Stimulated activated CD4-positive, alpha-beta T cell treated with anti-CD3 and anti-CD28 coated beads, Interleukin-12 subunit alpha, Interleukin-12 subunit beta, amount 100 ng/mL, for 48 hours (primary cell): ENCODE measurements around the gene SPIB.
"Not testable (repeated sequence)": the region's sequence is repeated elsewhere in the genome, so short reads cannot be mapped to it uniquely, and the experiment has no call there.

Source experiments
- DNase-seq, 3 donors: peaks; one replicate each; pipeline ENCODE4 v3.0.0-alpha.2; 2020; ENCODE audit warnings: low read depth in 2 of 3, low spot score in 1 of 3

SPIB gene

DNA sequence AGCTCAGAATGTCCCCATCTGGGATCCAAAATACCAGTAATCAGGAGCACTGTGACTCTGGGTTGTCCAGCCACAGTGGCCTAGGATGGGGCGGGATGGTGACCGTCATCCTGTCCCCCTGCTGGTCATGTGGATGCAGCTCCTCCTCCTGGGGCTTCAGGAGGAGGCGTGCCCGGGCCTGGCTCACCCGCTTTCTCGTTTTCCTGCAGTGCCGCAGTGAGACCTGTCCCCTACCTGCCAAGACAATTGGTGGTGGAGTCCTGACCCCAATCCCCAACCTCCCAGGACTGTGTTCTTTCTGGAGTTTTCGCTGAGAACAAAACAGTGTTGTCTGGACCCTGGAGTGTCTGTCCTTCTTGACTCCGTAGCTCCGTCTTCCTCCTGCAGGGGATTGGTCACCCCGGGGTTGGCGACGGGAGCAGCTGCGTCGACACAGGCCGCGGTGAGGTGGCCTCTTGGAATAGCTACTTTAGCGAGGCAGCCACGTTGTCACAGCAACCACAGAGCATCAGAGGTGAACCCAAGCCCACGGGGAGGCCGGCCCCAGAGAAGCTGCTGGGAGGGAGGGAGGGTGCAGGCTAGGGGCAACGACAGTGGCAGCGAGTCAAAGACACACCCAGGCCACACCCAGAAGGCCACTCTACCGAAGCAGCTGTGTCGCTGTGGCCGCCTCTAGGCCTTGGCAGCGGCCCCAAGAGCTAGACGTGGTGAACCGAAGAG is 47.4 kb downstream of the SPIB start:
- no peak for DNase-seq

DNA sequence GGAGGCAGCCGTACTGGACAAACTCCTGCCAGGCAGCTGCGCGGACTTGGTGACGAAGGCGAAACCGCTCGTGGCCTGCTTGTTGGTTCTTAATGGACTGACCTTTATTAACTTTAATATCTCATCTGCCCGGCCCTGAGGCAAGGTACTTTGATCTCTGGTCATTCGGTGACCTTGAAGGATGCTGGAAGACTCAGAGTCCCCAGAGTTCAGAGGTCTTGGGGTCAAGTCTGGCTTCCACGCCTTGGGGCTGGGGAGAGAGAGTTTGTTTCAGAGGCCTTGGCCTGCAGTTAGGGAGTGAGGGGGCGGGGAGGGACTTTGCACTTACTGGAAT is 47.9 kb downstream of the SPIB start:
- no peak for DNase-seq

DNA sequence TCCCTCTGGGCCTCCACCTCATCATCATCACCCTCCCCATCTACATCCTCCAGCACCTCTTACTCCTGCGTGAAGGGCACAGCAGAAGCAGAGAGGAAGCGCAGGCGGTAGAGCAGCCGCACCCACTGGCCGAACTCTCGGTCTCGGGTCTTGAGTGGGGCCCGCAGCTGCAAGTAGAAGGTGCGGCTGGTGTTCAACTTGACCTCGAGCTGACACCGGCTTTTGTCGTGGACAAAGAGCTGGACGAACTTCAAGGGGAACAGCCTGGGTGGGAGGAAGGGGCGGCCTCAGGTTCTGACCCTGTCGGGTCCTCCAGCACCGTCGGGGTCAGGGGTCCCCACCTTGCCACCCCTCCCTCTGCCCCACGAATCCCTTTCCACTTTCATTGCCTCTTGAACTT is 48.8 kb downstream of the SPIB start:
- DNase-seq, result no peak

DNA sequence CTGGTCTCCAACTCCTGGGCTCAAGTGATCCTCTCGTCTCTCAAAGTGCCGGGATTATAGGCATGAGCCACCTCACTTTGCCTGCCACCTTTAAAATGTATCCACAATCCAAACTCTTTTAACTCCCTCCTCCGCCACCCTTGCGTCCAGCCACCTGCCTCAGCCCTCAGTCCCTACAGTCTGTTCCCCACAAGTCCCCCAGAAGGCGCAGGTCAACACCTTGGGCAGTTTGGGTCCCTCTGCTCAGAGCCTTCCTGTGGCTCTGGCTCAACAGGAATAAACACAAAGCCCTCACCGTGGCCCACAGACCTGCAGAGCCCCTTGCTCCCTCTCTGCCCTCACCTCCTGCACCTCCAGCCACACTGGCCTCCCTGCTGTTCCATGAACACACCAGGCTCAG is 50.1 kb downstream of the SPIB start:
- DNase-seq, result no peak

DNA sequence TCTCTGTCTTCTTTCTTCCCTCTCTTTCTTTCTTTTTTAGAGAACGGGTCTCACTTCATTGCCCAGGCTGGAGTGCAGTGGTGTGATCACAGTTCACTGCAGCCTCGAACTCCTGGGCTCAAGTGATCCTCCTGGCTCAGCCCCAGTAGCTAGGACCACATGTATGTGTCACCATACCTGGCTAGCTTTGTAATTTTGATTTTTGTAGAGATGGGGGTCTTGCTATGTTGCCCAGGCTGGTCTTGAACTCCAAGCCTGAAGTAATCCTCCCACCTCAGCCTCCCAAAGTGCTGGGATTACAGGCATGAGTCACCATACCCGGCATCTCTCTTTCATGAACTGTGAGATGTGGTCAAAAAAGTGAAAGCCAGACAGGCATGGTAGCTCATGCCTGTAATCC is 54.6 kb downstream of the SPIB start:
- not testable (repeated sequence) for DNase-seq

DNA sequence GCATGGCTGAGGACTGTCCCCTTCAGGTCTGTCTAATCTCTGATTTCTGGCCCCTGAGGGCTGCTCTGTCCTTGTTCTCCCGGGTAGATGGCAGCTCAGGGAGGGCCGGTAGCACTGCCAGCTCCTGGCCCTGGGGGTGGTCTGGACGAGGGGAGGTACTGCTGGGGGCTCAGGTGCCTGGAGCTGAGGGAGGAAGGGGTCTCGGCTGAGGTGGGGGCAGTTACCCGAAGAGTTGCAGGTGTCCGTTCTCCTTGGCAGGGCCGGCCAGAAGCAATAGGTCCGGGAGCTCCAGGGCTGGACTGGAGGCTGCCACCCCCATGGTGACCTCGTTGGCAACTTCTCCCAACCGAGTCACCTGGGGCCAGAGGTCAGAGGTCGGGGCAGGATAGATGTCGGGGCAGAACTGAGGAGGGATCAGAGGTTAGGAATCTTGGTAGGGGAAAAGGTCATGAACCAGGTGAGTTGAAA is 56.4 kb downstream of the SPIB start:
- no peak for DNase-seq

DNA sequence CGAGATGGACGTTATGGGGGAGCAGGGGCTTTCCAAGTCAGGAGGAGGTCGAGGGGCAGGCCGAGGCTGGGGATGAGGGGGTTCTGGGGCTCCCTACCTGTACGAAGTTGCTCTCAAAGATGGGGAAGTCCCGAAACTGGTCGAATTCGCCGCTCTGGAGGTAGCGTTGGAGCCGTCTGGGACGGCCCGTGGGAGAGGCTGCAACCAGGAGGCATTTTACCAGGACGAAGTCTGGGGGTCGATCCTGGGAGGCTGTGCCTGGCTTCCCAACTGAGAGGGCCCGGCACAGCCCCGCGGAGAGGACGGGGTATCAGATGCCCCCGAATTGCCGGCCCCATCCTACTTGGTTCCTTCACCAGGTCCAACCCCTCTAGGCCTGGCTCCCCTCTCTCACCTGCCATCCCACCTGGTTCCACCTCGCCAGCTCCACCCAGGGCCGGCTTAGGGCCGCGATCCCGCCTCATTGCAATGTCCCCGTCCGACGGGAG is 57.0 kb downstream of the SPIB start:
- no peak for DNase-seq

DNA sequence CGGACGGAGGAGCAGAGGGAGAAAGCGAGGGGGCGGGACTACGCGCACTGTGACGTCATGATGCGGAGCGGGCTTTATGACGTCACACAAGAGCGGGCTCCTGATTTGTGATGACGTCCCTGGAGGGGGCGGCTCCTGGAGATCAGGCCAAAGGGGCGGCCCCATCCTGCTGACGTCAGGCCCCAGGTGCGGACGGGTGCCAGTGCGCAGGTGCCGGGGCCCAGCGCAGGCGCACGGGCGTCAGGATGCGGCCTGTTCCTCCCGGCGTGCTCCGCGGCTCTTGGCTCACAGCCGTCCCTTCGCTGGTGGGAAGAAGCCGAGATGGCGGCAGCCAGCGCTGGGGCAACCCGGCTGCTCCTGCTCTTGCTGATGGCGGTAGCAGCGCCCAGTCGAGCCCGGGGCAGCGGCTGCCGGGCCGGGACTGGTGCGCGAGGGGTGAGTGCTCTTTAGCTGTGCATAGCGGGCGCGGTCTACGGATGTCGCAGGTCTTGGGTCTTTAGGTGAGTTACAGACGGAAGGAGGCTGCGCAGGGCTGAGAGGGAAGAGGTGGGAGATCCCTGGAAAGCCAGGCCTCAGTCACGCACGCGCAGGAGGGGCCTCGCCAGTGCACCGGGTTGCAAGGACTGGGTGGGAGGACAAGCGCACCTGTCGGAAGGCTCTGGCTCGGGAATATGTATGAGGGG is 57.6 kb downstream of the SPIB start, which contains the start of the genes EMC10 and GARIN5A:
Gene EMC10 (plus strand): TSS at position 284 of the 683 bp plus-strand sequence. CDS start 38 bp downstream, at position 322.
Gene GARIN5A (minus strand): TSS at position 625 of the 683 bp plus-strand sequence. CDS start 460 bp downstream, at position 165.
- DNase-seq, result peak; percentile 89 to 94 (median 94)

DNA sequence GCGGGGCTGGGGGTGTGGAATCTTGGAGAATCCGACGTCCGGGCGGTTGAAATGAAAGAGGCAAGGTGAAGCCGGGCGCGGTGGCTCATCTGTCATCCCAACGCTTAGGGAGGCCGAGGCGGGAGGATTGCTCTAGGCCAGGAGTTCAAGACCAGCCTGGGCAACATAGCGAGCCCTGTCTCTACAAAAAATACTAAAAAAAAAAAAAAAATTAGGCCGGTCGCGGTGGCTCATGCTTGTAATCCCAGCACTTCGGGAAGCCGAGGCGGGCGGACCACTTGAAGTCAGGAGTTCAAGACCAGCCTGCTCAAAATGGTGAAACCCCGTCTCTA is 58.1 kb downstream of the SPIB start:
- DNase-seq, result no peak

DNA sequence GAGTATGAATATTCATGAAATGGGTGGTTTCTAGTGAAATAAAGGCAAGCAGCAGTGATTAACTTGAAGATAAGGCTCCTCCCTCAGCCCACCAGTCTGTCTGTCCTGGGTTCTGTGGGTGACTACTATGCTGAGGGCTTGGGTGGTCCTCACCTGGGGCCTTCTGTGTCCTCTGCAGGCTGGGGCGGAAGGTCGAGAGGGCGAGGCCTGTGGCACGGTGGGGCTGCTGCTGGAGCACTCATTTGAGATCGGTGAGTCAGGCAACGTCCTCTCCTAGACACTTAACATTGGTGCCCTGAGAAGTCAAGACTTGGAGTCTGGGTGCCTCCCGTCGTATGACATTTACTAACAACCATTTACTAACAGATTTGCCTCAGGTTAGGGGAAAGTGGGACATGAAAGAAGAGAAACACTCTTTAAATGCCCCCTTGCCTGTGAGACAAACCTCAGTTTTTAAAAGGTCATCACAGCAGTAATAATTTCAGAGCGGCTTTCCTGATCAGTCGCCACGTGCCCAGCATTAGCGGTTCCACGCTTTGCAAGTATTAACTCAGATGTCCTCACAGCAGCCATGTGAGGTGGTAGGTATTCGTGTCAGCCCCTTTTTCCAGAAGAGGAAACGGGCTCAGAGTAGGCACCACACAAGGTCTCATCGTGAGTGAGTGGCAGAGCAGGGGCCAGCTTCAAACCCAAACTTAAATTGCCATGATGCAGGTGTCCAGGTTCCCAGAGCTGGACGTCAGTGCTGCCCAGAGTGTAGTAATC is 59.2 kb downstream of the SPIB start:
- no peak for DNase-seq

DNA sequence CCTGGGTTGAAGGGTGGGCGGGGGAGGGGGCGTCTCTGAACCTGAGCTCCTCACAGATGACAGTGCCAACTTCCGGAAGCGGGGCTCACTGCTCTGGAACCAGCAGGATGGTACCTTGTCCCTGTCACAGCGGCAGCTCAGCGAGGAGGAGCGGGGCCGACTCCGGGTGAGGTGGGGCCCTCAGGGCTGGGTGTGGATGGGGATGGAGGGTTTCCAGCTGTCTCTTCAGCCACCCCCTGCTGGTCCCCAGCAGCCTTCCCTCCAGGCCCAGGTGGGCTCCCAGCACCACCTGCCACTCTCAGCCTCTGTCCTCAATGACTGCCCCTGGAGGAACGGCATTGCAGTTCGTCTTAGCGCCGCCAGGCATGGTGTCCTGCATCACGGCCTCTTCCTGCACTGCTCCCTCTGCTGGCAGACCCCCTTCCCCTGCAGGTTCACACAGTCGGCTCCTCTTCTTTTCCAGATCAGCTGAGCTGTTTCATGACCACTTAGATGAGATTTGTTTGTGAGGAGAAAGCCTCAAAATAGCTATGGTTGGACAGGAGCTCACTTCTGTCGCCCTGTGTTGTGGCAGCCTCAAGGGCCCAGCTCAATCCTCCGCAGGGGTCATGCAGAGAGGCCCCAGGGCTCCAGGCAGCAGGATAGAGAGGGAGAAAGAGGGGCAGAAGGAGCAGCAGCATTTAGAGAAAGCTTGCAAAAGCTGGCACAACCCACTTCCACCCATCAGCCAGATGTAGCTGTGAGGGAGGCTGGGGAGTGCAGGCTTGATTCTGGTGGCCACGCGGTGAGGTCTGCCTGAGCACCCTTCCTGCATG is 60.4 kb downstream of the SPIB start:
- no peak for DNase-seq

DNA sequence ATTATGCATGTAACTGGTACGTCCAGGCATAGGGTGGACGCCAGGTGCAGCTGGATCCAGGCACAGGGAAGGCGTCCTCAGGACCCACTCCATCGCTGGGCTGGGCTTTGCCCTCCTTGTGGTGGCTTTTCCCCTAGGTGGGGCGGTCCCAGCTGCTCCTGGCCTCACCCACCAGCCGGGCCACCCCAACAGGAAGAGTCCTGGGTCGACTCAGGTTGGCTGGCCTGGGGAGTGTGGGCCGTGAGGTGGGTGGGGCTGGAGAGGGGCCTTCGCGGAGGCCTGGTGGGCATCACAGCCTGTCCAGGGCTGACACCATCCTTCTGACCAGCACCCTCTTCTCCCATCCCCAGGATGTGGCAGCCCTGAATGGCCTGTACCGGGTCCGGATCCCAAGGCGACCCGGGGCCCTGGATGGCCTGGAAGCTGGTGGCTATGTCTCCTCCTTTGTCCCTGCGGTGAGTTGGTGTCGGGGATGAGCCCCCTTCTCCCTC is 61.1 kb downstream of the SPIB start:
- no peak for DNase-seq

DNA sequence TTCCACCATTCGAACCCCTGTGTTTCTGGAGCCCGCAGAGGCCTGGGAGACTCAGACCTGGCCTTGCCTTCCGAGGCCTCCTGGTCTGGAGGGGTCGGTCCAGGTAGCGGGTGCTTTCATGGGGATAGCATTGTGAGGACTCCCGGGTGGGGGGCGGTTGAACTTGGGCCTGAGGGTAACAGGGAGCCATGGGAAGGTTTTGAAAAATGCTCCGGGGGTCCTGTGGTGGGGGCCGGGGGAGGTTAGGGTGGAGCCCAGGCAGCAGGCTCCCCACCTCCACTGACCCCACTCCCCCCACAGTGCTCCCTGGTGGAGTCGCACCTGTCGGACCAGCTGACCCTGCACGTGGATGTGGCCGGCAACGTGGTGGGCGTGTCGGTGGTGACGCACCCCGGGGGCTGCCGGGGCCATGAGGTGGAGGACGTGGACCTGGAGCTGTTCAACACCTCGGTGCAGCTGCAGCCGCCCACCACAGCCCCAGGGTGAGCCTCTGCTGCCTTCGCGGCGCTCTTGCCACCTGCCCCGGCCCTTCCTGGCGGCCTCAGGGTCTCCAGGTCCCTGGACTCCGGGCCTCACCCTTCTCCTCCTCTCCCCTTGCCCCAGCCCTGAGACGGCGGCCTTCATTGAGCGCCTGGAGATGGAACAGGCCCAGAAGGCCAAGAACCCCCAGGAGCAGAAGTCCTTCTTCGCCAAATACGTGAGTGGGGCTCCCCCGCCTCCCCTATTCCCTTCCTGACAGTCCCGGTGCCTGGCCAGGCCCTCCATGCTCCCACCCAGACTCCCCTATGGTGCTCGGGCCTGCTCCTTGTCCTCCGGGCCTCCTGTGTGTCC is 61.8 kb downstream of the SPIB start:
- no peak for DNase-seq
